Spleen (tissue), 11 donors: ENCODE measurements around the gene FCHO1. TPM values are rescaled to one million over a fixed set of nuclear protein-coding genes. Genes with fewer than 3 reads are reported as not detected.
"Not testable (repeated sequence)": the region's sequence is repeated elsewhere in the genome, so short reads cannot be mapped to it uniquely, and the experiment has no call there.

ENCODE experiments used
- DNase-seq: peaks from one replicate; pipeline ENCODE4 v3.0.0-alpha.2; 2020
- H3K27ac ChIP-seq, 8 donors: fragments of 200-600 bp; sonication (generic) in 7 of 8; 1 replicate in 4 of 8; 2 replicates in 4 of 8; pipeline versions ENCODE4 v1.5.0 to v1.8.0; 2016 to 2021; ENCODE audit warnings: inconsistent platforms in 4 of 8, mild to moderate bottlenecking in 4 of 8, moderate library complexity in 1 of 8
- H3K27me3 ChIP-seq, 7 donors: fragments of 200-600 bp; sonication (generic) in 6 of 7; replicated peaks in 1 of 7; 1 replicate in 4 of 7; 2 replicates in 3 of 7; pipeline versions ENCODE4 v1.5.0 to v1.8.0; 2016 to 2021; ENCODE audit warnings: inconsistent platforms in 3 of 7, mild to moderate bottlenecking in 1 of 7
- H3K36me3 ChIP-seq, 6 donors: fragments of 200-600 bp; sonication (generic) in 5 of 6; 1 replicate in 4 of 6; 2 replicates in 2 of 6; pipeline versions ENCODE4 v1.5.0 to v1.8.0; 2016 to 2021; ENCODE audit warnings: inconsistent platforms in 2 of 6
- H3K4me1 ChIP-seq, 6 donors: fragments of 200-600 bp; sonication (generic) in 5 of 6; 1 replicate in 3 of 6; 2 replicates in 3 of 6; pipeline versions ENCODE4 v1.5.0 to v1.8.0; 2016 to 2021; ENCODE audit warnings: inconsistent platforms in 3 of 6
- H3K4me3 ChIP-seq, 8 donors: fragments of 200-600 bp; sonication (generic) in 7 of 8; 1 replicate in 4 of 8; 2 replicates in 4 of 8; pipeline versions ENCODE4 v1.5.0 to v1.8.0; 2016 to 2021; ENCODE audit warnings: inconsistent platforms in 4 of 8, mild to moderate bottlenecking in 4 of 8, moderate library complexity in 2 of 8
- H3K9me3 ChIP-seq, 8 donors: fragments of 200-600 bp; sonication (generic) in 7 of 8; 1 replicate in 4 of 8; 2 replicates in 4 of 8; pipeline versions ENCODE4 v1.5.0 to v1.8.0; 2016 to 2021; ENCODE audit warnings: inconsistent platforms in 4 of 8
- CTCF ChIP-seq, 11 experiments: fragments of 200-600 bp in 7 of 11; fragments of 450-650 bp in 4 of 11; sonication (generic) in 4 of 11; IDR thresholded peaks in 8 of 11; conservative IDR thresholded peaks in 3 of 11; 1 replicate in 7 of 11; 2 replicates in 4 of 11; pipeline versions ENCODE4 v1.4.0 to v1.8.0; 2016 to 2021; ENCODE audit warnings: antibody characterized with exemption in 11 of 11, inconsistent platforms in 4 of 11, mild to moderate bottlenecking in 1 of 11
- POLR2A ChIP-seq, 3 donors: fragments of 450-650 bp; IDR thresholded peaks; one replicate each; pipeline ENCODE4 v1.5.1; 2017; ENCODE audit warnings: antibody characterized with exemption in 3 of 3, mild to moderate bottlenecking in 1 of 3
- POLR2AphosphoS5 ChIP-seq, 3 donors: sonication (generic); formaldehyde crosslinking; IDR thresholded peaks; one replicate each; pipeline ENCODE4 v1.5.1; 2017; ENCODE audit warnings: antibody characterized with exemption in 3 of 3
- WGBS, 5 donors: extraction: QIAGEN DNeasy Blood & Tissue Kit in 3 of 5; methylation state at CpG; one replicate each; pipeline versions ENCODE4 v1.1.5 to v1.1.7; 2013 to 2018; 5-methylcytosine and 5-hydroxymethylcytosine counted together
- intact Hi-C: fragments of 100-400 bp; cut with DNase I; formaldehyde crosslinking; loops from one replicate; pipeline ENCODE4 v1.15.0; 2023; ENCODE audit warnings: low total_unique reads
- polyA plus RNA-seq, 3 donors: library from polyadenylated mRNA; stranded (reverse); fragments of 200-250 nt; gene quantifications; one replicate each; pipeline ENCODE4 v1.2.1, GENCODE V29; 2013
- total RNA-seq, 7 donors: library from RNA; depleted of rRNA in 3 of 7; stranded (reverse); fragments of >200 nt in 3 of 7; fragmentation: NEBNext Ultra II Directional in 4 of 7; extraction: Animal tissue kit (Norgen Biotek cat#: 25700) in 4 of 7; gene quantifications; one replicate each; pipeline versions ENCODE4 v1.1.0 to v1.2.1, GENCODE V29; 2016 to 2021
- donor health status: healthy with polysubstance abuse.
- donor health status: DM: no; HTN: no; CAD: no; lungs with moderate emphysema.
- donor health status: DM: no; HTN: no; CAD: no.
- donor health status: Bipolar disorder and iron deficiency.
- donor health status: healthy.
- donor health status: DM: no; HTN: no; CAD: no.
- donor health status: DM: yes; HTN: yes; CAD: no.

FCHO1 gene
- total and polyA plus RNA-seq, 10 donors: 11.3 to 48.3 (median 25.2) TPM

GRCh38 chr19:17775991-17776803, 24.9 kb downstream of the FCHO1 start:
- Histone ChIP-seq H3K27me3 (peaks cover 0 to 22% (median 0%) of the 10 kb centered on the region in 7 donors), H3K36me3 (peaks cover 0 to 57% (median 19%) of the 10 kb centered on the region in 6 donors), H3K27ac (peak overlapping the region in 6 of 8 donors; percentile 7 to 76 (median 42)), H3K9me3 (no peaks in the 10 kb centered on the region), H3K4me3 (peak overlapping the region in 1 of 8 donors; percentile 30), H3K4me1 (peaks cover 0 to 50% (median 20%) of the 10 kb centered on the region in 6 donors)
- TF ChIP-seq POLR2A (IDR thresholded peaks at IDR 0.05) (no peak), POLR2AphosphoS5 (IDR thresholded peaks at IDR 0.05) (peak; percentile 45 to 60 (median 48))
- 56 to 68% (median 64%) methylated on average over 25 to 27 of the region's 27 CpGs for WGBS, 5 donors
- intact Hi-C loops: no loop called here
- peak; percentile 85 for DNase-seq

GRCh38 chr19:17777840-17778239, 26.6 kb downstream of the FCHO1 start:
- Histone ChIP-seq H3K27me3 (peaks cover 0 to 22% (median 0%) of the 10 kb centered on the region in 7 donors), H3K27ac (peak overlapping the region in 3 of 8 donors; percentile 63 to 83 (median 83)), H3K36me3 (peaks cover 0 to 57% (median 13%) of the 10 kb centered on the region in 6 donors), H3K4me3 (peak overlapping the region in 1 of 8 donors; percentile 36), H3K4me1 (peaks cover 0 to 50% (median 20%) of the 10 kb centered on the region in 6 donors)
- H3K9me3 ChIP-seq, intact Hi-C loops, DNase-seq: not testable (repeated sequence)
- WGBS, 5 donors: 74 to 87% (median 83%) methylated on average over 10 of the region's 10 CpGs

- TF ChIP-seq POLR2A (IDR thresholded peaks at IDR 0.05): no peak
- TF ChIP-seq POLR2AphosphoS5 (IDR thresholded peaks at IDR 0.05): peak in 1 of 3 donors; percentile 52
- TF ChIP-seq CTCF (IDR thresholded peaks at IDR 0.05 in 8 of 11, conservative IDR thresholded peaks at IDR 0.05 in 3 of 11): no peak
- Histone ChIP-seq H3K36me3 (peaks cover 0 to 57% (median 13%) of the 10 kb centered on the region in 6 donors), H3K4me3 (peak overlapping the region in 4 of 8 donors; percentile 15 to 53 (median 34)), H3K27me3 (peaks cover 0 to 22% (median 0%) of the 10 kb centered on the region in 7 donors), H3K27ac (peak overlapping the region in 3 of 8 donors; percentile 63 to 83 (median 83)), H3K4me1 (peaks cover 0 to 50% (median 20%) of the 10 kb centered on the region in 6 donors), H3K9me3 (no peaks in the 10 kb centered on the region)
- DNase-seq: peak; percentile 92
- WGBS, 5 donors: 19 to 55% (median 34%) methylated on average over 26 to 37 of the region's 37 CpGs
- intact Hi-C loops: no loop called here
These were observed 27.1 kb downstream of the FCHO1 start for GRCh38 chr19:17778251-17778967.

GRCh38 chr19:17778968-17779929, 28.0 kb downstream of the FCHO1 start:
- Histone ChIP-seq H3K9me3 (no peaks in the 10 kb centered on the region), H3K36me3 (peaks cover 0 to 57% (median 13%) of the 10 kb centered on the region in 6 donors), H3K27ac (peak overlapping the region in 3 of 8 donors; percentile 63 to 83 (median 83)), H3K27me3 (peaks cover 0 to 22% (median 0%) of the 10 kb centered on the region in 7 donors), H3K4me3 (peak overlapping the region in 4 of 8 donors; percentile 15 to 53 (median 34)), H3K4me1 (peaks cover 3 to 55% (median 22%) of the 10 kb centered on the region in 6 donors)
- no peak for TF ChIP-seq CTCF (IDR thresholded peaks at IDR 0.05 in 8 of 11, conservative IDR thresholded peaks at IDR 0.05 in 3 of 11)
- peak in 1 of 3 donors; percentile 25 for TF ChIP-seq POLR2AphosphoS5 (IDR thresholded peaks at IDR 0.05)
- no peak for TF ChIP-seq POLR2A (IDR thresholded peaks at IDR 0.05)
- 26 to 50% (median 32%) methylated on average over 25 of the region's 25 CpGs for WGBS, 5 donors
- DNase-seq: peak; percentile 87
- intact Hi-C loops: no loop called here
